Measurements from ENCODE around the gene ALPK3.

DNA sequence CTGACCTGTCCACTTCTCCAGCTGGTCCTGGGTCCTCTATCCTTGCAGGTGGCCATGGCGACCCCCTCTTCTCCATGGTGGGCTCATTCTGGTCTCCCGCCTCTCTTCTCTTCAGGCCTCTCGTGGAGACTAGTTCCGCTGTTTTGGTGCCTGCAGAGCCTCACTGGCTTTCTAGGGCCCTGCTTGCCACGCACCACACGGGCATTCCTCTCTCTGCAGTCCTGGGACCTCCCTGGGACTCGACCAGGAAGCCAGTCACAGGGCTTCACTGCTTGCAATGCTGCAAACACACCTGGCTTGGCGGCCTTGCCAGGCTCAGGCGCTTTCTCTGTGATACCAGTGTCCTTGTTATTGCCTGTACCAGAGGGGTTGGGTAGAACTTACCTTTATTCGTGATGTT lies 76.5 kb downstream of the ALPK3 start:
- TF ChIP-seq CREB1 (CRISPR knock-in tag; IDR thresholded peaks at IDR 0.05; ENCODE audit: low read depth), result no peak
- TF ChIP-seq, protein P1, sequence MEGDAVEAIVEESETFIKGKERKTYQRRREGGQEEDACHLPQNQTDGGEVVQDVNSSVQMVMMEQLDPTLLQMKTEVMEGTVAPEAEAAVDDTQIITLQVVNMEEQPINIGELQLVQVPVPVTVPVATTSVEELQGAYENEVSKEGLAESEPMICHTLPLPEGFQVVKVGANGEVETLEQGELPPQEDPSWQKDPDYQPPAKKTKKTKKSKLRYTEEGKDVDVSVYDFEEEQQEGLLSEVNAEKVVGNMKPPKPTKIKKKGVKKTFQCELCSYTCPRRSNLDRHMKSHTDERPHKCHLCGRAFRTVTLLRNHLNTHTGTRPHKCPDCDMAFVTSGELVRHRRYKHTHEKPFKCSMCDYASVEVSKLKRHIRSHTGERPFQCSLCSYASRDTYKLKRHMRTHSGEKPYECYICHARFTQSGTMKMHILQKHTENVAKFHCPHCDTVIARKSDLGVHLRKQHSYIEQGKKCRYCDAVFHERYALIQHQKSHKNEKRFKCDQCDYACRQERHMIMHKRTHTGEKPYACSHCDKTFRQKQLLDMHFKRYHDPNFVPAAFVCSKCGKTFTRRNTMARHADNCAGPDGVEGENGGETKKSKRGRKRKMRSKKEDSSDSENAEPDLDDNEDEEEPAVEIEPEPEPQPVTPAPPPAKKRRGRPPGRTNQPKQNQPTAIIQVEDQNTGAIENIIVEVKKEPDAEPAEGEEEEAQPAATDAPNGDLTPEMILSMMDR (conservative IDR thresholded peaks at IDR 0.05; ENCODE audit: low read depth in 2 of 2), result no peak
- no peak for TF ChIP-seq POLR2AphosphoS5 (IDR thresholded peaks at IDR 0.05; ENCODE audit: low read depth)
- TF ChIP-seq EZH2 (IDR thresholded peaks at IDR 0.05; ENCODE audit: low read depth, unreplicated experiment), result no peak
- TF ChIP-seq EZH2phosphoT487 (IDR thresholded peaks at IDR 0.05; ENCODE audit: unreplicated experiment), result no peak
- TF ChIP-seq, protein P2, sequence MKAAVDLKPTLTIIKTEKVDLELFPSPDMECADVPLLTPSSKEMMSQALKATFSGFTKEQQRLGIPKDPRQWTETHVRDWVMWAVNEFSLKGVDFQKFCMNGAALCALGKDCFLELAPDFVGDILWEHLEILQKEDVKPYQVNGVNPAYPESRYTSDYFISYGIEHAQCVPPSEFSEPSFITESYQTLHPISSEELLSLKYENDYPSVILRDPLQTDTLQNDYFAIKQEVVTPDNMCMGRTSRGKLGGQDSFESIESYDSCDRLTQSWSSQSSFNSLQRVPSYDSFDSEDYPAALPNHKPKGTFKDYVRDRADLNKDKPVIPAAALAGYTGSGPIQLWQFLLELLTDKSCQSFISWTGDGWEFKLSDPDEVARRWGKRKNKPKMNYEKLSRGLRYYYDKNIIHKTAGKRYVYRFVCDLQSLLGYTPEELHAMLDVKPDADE (IDR thresholded peaks at IDR 0.05), result no peak
- TF ChIP-seq, protein P3, sequence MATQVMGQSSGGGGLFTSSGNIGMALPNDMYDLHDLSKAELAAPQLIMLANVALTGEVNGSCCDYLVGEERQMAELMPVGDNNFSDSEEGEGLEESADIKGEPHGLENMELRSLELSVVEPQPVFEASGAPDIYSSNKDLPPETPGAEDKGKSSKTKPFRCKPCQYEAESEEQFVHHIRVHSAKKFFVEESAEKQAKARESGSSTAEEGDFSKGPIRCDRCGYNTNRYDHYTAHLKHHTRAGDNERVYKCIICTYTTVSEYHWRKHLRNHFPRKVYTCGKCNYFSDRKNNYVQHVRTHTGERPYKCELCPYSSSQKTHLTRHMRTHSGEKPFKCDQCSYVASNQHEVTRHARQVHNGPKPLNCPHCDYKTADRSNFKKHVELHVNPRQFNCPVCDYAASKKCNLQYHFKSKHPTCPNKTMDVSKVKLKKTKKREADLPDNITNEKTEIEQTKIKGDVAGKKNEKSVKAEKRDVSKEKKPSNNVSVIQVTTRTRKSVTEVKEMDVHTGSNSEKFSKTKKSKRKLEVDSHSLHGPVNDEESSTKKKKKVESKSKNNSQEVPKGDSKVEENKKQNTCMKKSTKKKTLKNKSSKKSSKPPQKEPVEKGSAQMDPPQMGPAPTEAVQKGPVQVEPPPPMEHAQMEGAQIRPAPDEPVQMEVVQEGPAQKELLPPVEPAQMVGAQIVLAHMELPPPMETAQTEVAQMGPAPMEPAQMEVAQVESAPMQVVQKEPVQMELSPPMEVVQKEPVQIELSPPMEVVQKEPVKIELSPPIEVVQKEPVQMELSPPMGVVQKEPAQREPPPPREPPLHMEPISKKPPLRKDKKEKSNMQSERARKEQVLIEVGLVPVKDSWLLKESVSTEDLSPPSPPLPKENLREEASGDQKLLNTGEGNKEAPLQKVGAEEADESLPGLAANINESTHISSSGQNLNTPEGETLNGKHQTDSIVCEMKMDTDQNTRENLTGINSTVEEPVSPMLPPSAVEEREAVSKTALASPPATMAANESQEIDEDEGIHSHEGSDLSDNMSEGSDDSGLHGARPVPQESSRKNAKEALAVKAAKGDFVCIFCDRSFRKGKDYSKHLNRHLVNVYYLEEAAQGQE (IDR thresholded peaks at IDR 0.05; ENCODE audit: unreplicated experiment), result no peak
- no peak for TF ChIP-seq JUNB (IDR thresholded peaks at IDR 0.05; ENCODE audit: unreplicated experiment)
- no peak for TF ChIP-seq ZNF114 (CRISPR knock-in tag; IDR thresholded peaks at IDR 0.05)
- no peak for TF ChIP-seq STAT1 (IDR thresholded peaks at IDR 0.05; ENCODE audit: unreplicated experiment)
- TF ChIP-seq NANOG (IDR thresholded peaks at IDR 0.05; ENCODE audit: borderline replicate concordance), result no peak
- TF ChIP-seq ZNF331 (CRISPR knock-in tag; IDR thresholded peaks at IDR 0.05; ENCODE audit: low read depth), result no peak

Measured in GM23338 (cell line).